ENCODE results near the gene CLTB.

- TF ChIP-seq CTCF (conservative IDR thresholded peaks at IDR 0.05; ENCODE audit: low read depth in 2 of 2) (no peak), EZH2 (IDR thresholded peaks at IDR 0.05; ENCODE audit: low read depth, unreplicated experiment) (no peak), POLR2AphosphoS5 (IDR thresholded peaks at IDR 0.05; ENCODE audit: low read depth) (no peak), EZH2phosphoT487 (IDR thresholded peaks at IDR 0.05; ENCODE audit: unreplicated experiment) (no peak), REST (IDR thresholded peaks at IDR 0.05; ENCODE audit: unreplicated experiment) (no peak), CREB1 (CRISPR knock-in tag; IDR thresholded peaks at IDR 0.05; ENCODE audit: low read depth) (no peak), NANOG (IDR thresholded peaks at IDR 0.05; ENCODE audit: borderline replicate concordance) (no peak), STAT1 (IDR thresholded peaks at IDR 0.05; ENCODE audit: unreplicated experiment) (no peak), ZNF114 (CRISPR knock-in tag; IDR thresholded peaks at IDR 0.05) (no peak)
Measured at GRCh38 chr5:176384366-176384930, 31.9 kb downstream of the CLTB start.
